DOHH2 (cell line): ENCODE results near the gene NAALADL2.

Experiments used
- CTCF ChIP-seq: fragments of 200-600 bp; sonication (generic); IDR thresholded peaks from one replicate; pipeline ENCODE4 v1.5.1; 2014; ENCODE audit warnings: antibody characterized with exemption, mild to moderate bottlenecking, low read depth, low read length; ENCODE audit not compliant: poor library complexity, severe bottlenecking
- EZH2phosphoT487 ChIP-seq: fragments of 200-600 bp; sonication (generic); IDR thresholded peaks from 2 replicates; pipeline ENCODE4 v1.6.1; 2017; ENCODE audit warnings: borderline replicate concordance, mild to moderate bottlenecking, antibody characterized with exemption, low read length, moderate library complexity, mixed read lengths

GRCh38 chr3:175278680-175279079 is 419.5 kb downstream of the NAALADL2 start:
- TF ChIP-seq EZH2phosphoT487 (no peak), CTCF (no peak)
